HG03064 (cell line): Measurements from ENCODE around the gene GOLGA5.
"Not testable (repeated sequence)": the region's sequence is repeated elsewhere in the genome, so short reads cannot be mapped to it uniquely, and the experiment has no call there.

Experiments
- ATAC-seq: cut with Tn5 transposase; IDR thresholded peaks from one replicate; pipeline ENCODE4 v1.9.1; 2021; ENCODE audit warnings: low read depth; ENCODE audit not compliant: unreplicated experiment

Gene GOLGA5

GRCh38 chr14:92775292-92775691 is 18.8 kb upstream of the GOLGA5 start:
- peak; percentile 86 for ATAC-seq

- not testable (repeated sequence) for ATAC-seq
Measured at GRCh38 chr14:92778868-92779565, 15.1 kb upstream of the GOLGA5 start.

- ATAC-seq: no peak
Measured at GRCh38 chr14:92780444-92781232, 13.5 kb upstream of the GOLGA5 start.

GRCh38 chr14:92781350-92781749 is 12.8 kb upstream of the GOLGA5 start:
- ATAC-seq: no peak

- ATAC-seq: no peak
Measured at GRCh38 chr14:92783813-92784431, 10.2 kb upstream of the GOLGA5 start.

- no peak for ATAC-seq
Measured at GRCh38 chr14:92785667-92786426, 8.3 kb upstream of the GOLGA5 start.

- ATAC-seq: no peak
Measured at GRCh38 chr14:92786427-92786756, 7.7 kb upstream of the GOLGA5 start.

- no peak for ATAC-seq
Measured at GRCh38 chr14:92787554-92787953, 6.6 kb upstream of the GOLGA5 start.

GRCh38 chr14:92789457-92790089 is 4.5 kb upstream of the GOLGA5 start:
- ATAC-seq: no peak

- no peak for ATAC-seq
Measured at GRCh38 chr14:92792885-92793284, 1.2 kb upstream of the GOLGA5 start.

- no peak for ATAC-seq
Measured at GRCh38 chr14:92794547-92794941, 439 bp downstream of the GOLGA5 start.

- ATAC-seq: no peak
Measured at GRCh38 chr14:92794961-92795360, 856 bp downstream of the GOLGA5 start.

GRCh38 chr14:92797935-92798653 is 4.0 kb downstream of the GOLGA5 start:
- ATAC-seq: no peak

GRCh38 chr14:92798811-92799210 is 4.7 kb downstream of the GOLGA5 start:
- ATAC-seq: no peak

GRCh38 chr14:92800012-92800411 is 5.9 kb downstream of the GOLGA5 start:
- no peak for ATAC-seq

- ATAC-seq: no peak
Measured at GRCh38 chr14:92800525-92800924, 6.4 kb downstream of the GOLGA5 start.

- ATAC-seq: no peak
Measured at GRCh38 chr14:92801917-92802316, 7.8 kb downstream of the GOLGA5 start.

- ATAC-seq: no peak
Measured at GRCh38 chr14:92802678-92803077, 8.6 kb downstream of the GOLGA5 start.

- ATAC-seq: no peak
Measured at GRCh38 chr14:92813201-92813600, 19.1 kb downstream of the GOLGA5 start.

GRCh38 chr14:92819011-92819597 is 25.0 kb downstream of the GOLGA5 start:
- ATAC-seq: no peak
